GM20000 (cell line): ENCODE measurements around the gene CNTN1.

Source experiments
- DNase-seq: peaks from one replicate; pipeline ENCODE4 v3.0.0; 2012; ENCODE audit warnings: low spot score
- CTCF ChIP-seq: IDR thresholded peaks from 2 replicates; pipeline ENCODE4 v1.5.1; 2012; ENCODE audit warnings: mild to moderate bottlenecking, control low read depth; ENCODE audit errors: extremely low read depth, missing control alignments

CNTN1 gene

DNA sequence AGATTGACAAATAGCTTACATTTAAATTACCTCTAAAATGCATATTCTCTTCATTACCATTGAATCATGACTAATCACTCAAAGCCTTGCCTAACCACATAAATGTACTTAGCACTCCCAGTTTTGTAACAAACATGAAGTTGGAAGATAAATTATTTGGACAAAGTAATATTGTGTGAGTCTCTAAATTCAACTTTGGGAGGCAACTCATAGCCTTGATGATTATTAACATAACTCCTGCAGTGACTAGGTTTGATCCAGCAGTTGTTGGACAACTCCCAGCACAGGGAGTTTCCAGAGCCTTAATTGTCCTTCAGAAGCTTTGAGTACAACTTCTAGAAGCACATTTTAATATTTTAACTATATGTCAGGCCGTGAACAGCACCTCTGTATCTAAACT lies 342.4 kb downstream of the CNTN1 start:
- no peak for TF ChIP-seq CTCF
- DNase-seq, result no peak

DNA sequence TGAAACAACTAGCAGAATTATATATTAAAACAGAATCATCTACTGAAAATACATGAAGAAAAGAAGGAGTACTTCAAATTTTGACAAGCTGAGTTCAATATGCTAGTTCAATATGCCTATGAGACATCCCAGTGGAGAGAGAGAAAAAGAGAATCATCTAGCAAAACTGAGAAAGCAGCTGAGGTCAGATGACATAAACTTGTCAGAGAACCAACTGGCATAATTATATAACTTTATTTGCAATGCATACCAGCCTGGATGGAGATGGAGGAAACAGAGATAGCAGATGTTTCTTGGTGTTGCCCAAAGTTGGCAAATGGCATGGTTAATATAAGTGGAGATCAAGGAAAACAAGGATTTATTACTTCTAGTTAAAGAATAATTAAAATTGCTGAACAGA lies 347.2 kb downstream of the CNTN1 start:
- no peak for DNase-seq
- no peak for TF ChIP-seq CTCF

GRCh38 chr12:41045509-41045908 lies 353.3 kb downstream of the CNTN1 start:
- no peak for DNase-seq
- TF ChIP-seq CTCF, result no peak

DNA sequence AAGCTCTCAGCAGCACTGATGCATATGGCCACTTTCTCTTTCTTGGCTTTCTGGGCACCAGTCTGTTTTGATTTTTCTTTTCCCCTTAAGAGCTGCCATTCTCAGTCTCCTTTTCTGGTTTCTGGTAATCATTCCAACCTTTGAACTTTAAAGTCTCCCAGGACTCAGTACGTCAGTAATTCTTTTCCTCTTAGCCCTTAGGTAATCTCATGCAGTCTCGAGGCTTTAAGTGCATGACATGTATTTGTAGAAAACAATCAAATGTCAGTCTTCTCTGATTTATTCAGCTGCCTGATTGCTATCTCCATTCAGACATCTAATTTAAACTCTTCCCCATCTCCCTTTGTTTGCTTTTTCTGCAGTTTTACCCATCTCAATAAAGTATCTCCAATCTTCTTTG lies 356.8 kb downstream of the CNTN1 start:
- no peak for DNase-seq

DNA sequence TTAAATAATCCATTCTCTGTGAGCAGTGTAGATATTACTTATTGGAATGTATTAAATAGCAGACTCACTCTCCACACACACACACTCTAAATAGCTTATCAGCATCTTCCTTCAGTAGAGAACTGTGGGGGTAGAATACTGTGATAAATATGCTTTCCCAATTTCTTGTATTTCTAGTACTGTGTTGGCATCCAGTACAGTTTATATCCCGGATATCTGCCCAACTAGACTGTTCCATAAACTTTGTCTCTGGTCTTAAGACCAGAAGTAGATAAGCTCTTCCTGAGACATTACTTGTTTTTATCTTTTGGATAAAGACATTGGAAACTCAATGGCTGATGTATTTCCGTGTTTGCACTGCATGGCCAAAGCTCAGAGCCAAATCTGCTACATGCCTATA lies 359.7 kb downstream of the CNTN1 start:
- no peak for TF ChIP-seq CTCF
- no peak for DNase-seq

More for the DNA sequence above, 356.8 kb downstream of the CNTN1 start:
- no peak for TF ChIP-seq CTCF

DNA sequence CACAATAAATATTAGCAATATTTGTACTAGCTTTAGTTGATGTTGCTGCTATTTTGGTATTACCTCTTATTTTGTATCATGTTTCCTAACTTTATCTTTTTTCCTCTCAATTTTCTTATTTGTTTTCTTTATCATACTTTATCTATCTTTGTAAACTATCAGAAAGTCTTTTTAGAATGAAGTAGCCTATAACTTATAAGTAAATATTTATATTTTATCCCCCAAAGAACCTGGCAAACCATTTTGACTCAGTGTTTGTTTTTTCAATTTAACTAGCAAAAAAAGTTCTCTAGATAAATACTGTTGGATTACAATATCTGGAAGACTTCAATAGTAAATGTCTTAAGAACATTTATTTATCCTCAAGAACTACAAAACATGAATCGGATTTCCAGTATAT lies 360.2 kb downstream of the CNTN1 start:
- TF ChIP-seq CTCF, result no peak
- no peak for DNase-seq

DNA sequence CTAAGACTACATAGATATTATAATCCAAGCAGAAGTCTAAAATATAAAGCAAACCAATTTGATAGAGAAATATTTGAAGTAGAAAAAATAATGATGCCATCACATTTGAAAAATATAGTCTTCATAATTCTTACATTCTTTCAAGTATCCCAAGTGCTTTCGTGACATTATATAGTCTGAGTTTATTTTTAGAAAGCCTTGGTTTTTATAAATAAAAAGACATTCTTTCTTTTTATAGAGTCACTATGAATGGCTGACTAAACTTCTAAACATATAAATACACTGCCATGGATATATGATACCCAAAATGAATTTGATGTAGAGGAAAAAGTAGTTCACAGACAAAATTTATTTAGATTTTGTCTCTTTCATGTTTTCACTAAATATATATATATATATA lies 360.8 kb downstream of the CNTN1 start:
- no peak for DNase-seq
- no peak for TF ChIP-seq CTCF
